22Rv1 (cell line): ENCODE results near the gene LENEP.

ENCODE experiments used
- H3K27ac ChIP-seq: fragments of 450-650 bp; 2 replicates; pipeline ENCODE4 v1.5.1; 2017
- ZFX ChIP-seq: fragments of 450-650 bp; IDR thresholded peaks from 2 replicates; pipeline ENCODE4 v1.6.1; 2017; ENCODE audit warnings: antibody characterized with exemption, borderline replicate concordance
- TF ChIP-seq, protein P1 (sequence below): fragments of 450-650 bp; IDR thresholded peaks from 2 replicates; pipeline ENCODE4 v1.5.1; 2017; ENCODE audit warnings: mild to moderate bottlenecking

The LENEP gene

DNA sequence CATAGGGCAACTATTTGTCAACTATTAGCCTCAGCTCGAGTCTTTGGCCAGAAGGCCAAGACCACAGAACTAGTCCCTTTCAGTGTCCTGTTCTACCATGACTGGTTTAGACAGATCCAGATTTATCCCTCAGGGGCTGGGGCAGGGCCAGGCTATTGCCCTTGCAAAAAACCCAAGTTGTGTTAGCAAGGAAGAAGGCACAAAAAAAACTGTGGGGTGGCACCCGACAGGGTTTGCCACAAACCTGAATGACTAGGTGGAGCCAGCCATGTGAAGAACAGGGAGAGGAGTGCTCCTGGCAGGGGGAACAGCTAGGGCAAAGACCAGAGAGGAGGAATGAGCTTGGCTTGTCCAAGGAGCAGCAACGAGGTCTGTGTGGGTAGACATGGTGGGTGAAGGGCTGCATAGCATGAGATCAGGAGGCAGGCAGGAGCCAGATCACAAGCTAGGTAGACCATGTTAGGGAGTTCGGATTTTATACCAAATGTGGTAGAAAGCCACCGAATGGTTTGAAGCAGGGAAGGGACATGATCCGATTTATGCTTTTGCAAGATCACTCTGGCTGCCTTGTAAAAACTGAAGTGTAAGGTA, 44.6 kb downstream of the LENEP start:
- H3K27ac ChIP-seq: peak overlapping the region; percentile 82
- TF ChIP-seq, protein P1, sequence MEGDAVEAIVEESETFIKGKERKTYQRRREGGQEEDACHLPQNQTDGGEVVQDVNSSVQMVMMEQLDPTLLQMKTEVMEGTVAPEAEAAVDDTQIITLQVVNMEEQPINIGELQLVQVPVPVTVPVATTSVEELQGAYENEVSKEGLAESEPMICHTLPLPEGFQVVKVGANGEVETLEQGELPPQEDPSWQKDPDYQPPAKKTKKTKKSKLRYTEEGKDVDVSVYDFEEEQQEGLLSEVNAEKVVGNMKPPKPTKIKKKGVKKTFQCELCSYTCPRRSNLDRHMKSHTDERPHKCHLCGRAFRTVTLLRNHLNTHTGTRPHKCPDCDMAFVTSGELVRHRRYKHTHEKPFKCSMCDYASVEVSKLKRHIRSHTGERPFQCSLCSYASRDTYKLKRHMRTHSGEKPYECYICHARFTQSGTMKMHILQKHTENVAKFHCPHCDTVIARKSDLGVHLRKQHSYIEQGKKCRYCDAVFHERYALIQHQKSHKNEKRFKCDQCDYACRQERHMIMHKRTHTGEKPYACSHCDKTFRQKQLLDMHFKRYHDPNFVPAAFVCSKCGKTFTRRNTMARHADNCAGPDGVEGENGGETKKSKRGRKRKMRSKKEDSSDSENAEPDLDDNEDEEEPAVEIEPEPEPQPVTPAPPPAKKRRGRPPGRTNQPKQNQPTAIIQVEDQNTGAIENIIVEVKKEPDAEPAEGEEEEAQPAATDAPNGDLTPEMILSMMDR: no peak
- no peak for TF ChIP-seq ZFX

DNA sequence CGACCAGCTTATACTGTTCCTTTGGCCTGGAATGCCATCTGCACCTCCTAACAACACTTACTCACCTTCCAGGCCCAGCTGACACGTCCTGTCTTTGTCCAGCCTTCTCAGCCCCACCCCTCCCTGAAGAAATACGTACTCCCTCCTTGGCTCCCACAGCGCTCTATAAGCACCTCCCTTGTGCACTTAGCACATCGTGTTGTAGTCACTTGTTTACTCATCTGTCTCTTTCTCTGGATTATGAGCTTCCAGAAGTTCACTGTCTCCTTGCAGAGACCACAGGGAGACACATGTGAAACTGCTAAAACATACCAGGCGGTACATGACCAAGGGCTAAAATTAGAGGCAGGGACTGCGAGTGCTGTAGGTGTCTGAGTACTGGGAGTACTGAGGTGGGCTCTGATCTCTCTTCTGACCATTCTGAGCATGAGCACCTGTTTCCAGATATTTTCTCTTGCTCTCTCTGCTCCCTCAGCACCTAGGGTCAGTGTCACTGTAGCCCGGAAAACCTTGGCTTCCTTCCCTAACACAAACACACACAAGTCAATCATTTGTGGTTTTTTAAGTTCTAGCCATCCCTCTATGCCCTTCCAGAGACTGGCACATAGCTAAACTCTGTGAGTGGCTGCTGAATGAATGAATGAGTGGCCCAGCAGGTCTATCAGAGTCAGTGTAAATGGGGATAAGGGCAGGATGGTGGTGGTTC, 45.4 kb downstream of the LENEP start:
- peak overlapping the region; percentile 82 for H3K27ac ChIP-seq
- TF ChIP-seq ZFX: no peak
- TF ChIP-seq, protein P1: no peak

DNA sequence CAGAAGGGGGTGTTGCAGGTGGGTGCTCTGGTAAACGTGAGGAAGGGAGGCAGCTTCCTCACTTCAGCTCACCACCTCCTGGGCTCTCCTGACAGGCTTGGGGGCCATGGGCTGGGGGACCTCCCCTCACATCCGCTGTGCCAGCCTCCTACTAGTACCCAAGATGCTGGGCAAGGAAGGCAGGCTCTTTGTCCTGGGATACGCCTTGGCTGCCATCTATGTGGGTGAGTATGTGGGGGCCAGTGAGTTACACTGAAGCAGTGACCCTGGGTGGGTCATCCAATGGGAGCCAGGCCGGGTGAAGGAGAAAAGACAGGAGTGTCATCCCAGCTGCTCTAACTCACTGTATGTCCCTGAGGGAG, 45.9 kb downstream of the LENEP start:
- H3K27ac ChIP-seq: peak overlapping the region; percentile 82
- no peak for TF ChIP-seq ZFX
- TF ChIP-seq, protein P1: no peak

DNA sequence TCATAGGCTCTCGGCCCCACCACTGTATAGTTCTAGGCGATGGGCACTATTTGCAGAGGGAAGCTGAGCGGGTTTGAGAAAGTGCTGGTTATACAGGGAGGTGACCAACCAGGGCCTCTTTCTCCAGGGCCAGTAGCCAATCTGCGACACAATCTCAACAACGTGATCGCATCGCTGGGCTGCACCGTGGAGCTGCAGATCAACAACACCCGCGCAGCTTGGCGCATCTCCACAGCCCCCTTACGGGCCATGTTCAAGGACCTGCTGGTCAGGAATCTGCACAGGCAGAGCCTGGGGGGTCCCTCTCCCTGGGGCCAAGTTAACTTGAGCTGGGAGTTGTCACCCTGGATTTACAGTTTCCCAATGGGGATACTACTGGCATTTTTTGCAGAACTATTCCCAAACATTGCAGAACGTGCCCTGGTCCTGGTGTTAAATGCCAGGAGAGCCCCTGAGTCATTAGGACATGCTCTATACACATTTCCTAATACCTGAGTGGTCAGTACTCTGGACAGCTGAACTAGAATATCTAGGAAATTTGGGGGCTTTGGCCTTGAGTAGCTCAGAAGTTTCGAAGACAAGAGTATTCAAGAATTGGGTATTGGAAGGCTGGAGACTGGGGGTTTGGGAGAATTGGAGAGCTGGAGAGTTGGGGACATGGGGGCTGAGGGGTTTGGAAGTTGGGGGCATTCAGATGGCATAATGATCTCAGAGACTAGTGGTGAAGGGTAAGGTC, 47.1 kb downstream of the LENEP start:
- H3K27ac ChIP-seq: no peak overlapping the region
- TF ChIP-seq, protein P1: no peak
- TF ChIP-seq ZFX: no peak

DNA sequence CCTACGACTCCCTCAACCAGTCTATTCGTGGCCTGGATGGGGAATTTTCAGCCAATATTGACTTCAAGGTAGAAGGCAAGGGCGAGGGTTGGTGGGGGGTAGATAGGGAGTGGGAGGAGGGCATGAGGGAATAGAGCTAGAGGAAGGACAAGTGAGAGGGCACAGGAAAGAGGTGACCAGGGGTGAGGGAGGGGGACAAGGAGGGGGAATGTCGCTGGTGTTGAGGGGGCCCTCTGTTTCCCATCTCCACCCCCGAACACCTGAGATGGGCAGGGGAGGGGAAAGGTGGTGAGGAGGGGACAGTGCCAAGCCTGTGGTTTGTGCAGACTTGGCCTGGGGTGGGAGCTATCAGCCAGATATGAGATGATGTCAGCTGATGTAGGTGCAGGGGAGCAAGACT, 49.4 kb downstream of the LENEP start:
- no peak overlapping the region for H3K27ac ChIP-seq
- no peak for TF ChIP-seq ZFX
- TF ChIP-seq, protein P1: no peak

DNA sequence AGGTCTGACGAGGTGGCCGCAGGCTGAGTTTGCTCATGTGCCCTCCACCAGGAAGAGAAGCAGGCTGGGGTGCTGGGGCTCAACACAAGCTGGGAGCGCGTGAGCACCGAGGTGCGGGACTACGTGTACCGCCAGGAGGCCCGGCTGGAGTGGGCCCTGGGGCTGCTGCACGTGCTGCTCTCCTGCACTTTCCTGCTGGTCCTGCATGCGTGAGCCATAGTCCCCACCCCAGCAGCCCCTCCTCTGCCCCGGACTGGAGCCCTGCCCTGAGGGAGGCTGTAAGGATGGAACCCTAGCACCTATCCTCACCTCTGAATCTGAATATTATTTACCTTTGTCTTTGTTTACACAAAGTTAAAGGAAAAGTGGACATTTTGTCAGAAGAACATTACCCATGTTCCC, 49.9 kb downstream of the LENEP start:
- TF ChIP-seq, protein P1: no peak
- no peak for TF ChIP-seq ZFX
- H3K27ac ChIP-seq: no peak overlapping the region

DNA sequence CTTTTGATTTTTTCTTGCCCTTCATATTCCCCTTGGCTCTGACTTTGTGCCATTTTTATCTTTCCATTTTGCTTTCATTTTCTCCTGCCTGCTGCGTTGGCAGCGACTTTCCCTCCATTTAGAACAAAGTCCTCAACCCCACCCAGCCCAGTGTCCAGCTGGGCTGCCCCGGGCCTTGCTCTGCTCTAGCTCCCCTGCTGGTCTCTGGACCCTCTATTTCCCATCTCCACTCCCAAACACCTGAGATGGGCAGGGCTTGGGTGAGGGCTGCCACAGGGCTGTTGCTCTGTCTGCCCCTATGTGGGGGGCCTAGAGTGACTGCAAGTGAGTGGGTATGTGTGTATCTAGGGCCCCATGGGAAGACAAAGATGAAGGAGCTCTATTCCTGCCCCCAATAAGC, 50.4 kb downstream of the LENEP start:
- peak overlapping the region; percentile 40; the same call in 1 of the 2 replicates for H3K27ac ChIP-seq
- no peak for TF ChIP-seq ZFX
- TF ChIP-seq, protein P1: no peak
